Stimulated activated CD4-positive, alpha-beta T cell treated with anti-CD3 and anti-CD28 coated beads, Interleukin-4, amount 100 ng/mL, for 24 hours (primary cell): Measurements from ENCODE around the gene TMEM60.
A peak's percentile ranks its signal among the peaks of the same experiment; 100 is the strongest.
"Not testable (repeated sequence)": the region's sequence is repeated elsewhere in the genome, so short reads cannot be mapped to it uniquely, and the experiment has no call there.

Experiments
- DNase-seq: peaks from one replicate; pipeline ENCODE4 v3.0.0-alpha.2; 2020

TMEM60 gene

GRCh38 chr7:77811516-77812289 is 13.5 kb upstream of the TMEM60 start:
- DNase-seq = no peak

GRCh38 chr7:77808517-77808916 is 10.3 kb upstream of the TMEM60 start:
- DNase-seq = no peak

DNA sequence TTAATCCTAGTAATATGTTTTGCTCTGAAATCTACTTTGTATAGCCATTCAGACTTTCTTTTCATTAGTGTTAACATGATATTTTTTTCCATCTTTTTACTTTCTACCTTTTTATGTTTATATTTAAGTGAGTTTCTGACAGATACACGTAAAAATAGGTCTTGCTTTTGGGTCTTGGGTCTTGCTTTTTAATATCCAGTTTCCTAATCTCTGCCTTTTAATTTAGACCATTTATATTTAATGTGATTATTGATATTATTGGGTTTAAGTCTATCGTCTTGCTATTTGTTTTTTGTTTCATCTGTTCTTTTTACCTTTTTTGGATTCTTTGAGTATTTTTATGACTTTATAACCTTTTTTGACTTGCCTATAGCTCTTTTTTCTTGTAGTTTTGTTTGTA is 8.2 kb upstream of the TMEM60 start:
- DNase-seq = no peak

DNA sequence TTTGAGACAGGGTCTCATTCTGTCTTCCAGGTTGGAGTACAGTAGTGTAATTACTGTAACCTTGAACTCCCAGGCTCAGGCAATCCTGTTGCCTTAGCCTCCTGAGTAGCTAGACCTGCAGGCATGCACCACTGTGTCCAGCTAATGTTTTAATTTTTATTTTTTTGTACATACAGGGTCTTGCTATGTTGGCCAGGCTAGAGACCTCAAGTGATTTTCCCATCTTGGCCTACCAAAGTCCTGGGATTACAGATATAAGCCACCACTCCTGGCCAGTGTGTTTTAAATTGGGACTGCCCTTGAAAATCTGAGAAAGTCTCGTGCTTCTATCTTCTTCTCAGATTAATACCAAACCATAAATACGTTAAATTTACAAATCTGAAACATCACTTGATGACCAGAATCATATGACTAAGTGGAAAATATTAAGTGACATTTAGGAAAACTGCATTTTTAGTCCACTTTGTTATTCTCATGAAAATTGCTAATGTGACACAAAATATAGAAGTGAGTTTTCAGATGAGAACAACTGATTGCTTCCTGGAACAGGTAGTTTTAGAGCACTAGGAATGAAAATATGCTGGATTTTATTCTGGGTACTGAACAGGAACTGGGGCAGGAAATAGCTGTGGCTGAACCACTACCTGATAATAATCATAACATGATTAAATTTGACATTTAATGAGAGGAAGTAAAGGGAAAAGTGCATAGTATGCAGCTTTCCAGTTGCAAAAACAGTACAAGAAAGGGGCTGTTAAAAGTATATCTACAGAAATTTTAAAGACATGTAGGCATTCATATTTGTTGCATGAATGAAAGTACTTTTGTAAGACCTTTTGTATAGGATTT is 4.5 kb upstream of the TMEM60 start:
- DNase-seq = no peak

- no peak for DNase-seq
Measured at GRCh38 chr7:77800730-77801129, 2.5 kb upstream of the TMEM60 start.

- DNase-seq = peak; percentile 21
Measured at GRCh38 chr7:77800158-77800557, 1.9 kb upstream of the TMEM60 start.

GRCh38 chr7:77799078-77799964 is 1.1 kb upstream of the TMEM60 start:
- peak; percentile 18 for DNase-seq

GRCh38 chr7:77797734-77798393 is 370 bp downstream of the TMEM60 start:
- DNase-seq = no peak

- DNase-seq = no peak
Measured at GRCh38 chr7:77796960-77797359, 1.3 kb downstream of the TMEM60 start.

DNA sequence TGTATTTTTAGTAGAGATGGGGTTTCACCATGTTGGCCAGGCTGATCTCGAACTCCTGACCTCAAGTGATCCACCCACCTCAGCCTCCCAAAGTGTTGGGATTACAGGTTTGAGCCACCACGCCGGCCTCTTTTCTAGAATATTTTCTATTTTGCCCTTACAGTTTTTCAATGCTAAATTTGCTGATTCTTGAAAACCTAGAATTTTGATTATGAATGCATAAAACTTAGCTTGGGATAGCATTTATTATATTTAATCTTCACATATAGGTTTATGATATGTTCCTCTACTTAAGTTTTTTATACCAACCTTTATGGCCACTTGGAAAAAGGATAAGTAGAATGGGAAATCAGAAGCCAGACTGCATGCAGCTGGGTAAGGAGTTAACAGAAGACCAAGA is 2.1 kb downstream of the TMEM60 start:
- DNase-seq = no peak

- no peak for DNase-seq
Measured at GRCh38 chr7:77794000-77794399, 4.2 kb downstream of the TMEM60 start.

DNA sequence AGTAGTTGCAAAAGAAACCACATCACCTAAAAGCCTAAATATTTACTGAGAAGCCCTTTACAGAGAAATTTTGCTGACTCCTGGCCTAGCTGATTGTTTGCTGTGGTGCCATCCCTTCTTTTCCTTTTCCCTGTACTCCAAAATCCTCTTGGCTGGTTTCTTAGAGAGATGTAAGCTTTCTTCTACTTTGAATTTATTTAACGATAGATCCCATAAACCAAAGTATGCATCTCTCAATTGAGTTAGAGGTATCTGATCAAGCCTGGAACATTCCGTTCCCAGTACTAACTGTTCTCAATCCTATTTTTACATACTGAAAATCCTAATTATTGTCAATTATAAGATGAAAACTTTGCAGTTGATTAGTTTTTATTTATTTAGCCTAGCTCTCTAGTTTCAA is 6.3 kb downstream of the TMEM60 start:
- DNase-seq = no peak

GRCh38 chr7:77791336-77791735 is 6.9 kb downstream of the TMEM60 start:
- DNase-seq = no peak

DNA sequence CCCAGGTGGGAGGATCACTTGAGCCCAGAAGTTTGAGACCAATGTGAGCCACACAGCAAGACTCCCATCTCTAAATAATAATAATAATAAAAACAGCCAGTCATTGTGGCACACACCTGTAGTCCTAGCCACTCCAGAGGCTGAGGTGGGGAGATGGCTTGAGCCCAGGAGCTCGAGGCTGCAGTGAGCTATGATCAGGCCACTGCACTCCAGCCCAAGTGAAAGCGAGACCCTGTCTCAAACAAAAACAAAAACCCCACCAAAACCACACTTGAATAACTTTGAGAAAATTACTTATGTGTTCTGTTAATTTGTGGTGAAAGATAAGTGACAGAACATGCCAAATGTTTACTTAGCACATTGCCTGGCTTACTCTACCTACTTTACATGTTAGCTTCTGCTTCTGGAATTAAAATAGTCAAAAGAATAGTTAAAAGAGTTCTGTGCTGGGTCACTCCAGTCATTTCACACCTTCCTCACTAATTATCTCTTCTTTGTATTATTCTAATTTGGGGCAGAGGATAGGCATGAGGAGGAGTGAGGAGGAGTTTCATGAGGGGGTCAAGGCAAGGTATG is 9.8 kb downstream of the TMEM60 start:
- no peak for DNase-seq

- DNase-seq = no peak
Measured at GRCh38 chr7:77786741-77787140, 11.5 kb downstream of the TMEM60 start.

GRCh38 chr7:77786018-77786417 is 12.2 kb downstream of the TMEM60 start:
- DNase-seq = no peak

GRCh38 chr7:77784426-77784825 is 13.8 kb downstream of the TMEM60 start:
- DNase-seq = not testable (repeated sequence)

DNA sequence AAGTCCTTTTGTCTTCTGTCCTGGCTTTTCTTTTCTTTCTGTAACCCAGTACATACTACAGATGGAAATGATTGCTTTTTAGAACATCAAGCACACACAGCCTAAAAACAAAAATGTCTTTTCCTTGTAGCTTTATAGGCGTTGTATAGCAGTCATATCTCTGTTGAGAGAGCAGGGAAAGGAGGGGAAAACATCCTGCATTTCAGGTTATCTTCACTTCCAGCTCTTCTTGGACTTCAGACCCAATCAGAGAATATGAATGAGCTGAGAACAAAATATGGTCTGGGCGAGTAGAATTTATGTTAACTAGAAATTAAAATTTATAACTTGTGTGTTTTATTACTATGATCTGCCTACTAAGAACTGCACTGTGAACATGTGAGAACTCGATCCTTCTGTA is 14.7 kb downstream of the TMEM60 start:
- no peak for DNase-seq

DNA sequence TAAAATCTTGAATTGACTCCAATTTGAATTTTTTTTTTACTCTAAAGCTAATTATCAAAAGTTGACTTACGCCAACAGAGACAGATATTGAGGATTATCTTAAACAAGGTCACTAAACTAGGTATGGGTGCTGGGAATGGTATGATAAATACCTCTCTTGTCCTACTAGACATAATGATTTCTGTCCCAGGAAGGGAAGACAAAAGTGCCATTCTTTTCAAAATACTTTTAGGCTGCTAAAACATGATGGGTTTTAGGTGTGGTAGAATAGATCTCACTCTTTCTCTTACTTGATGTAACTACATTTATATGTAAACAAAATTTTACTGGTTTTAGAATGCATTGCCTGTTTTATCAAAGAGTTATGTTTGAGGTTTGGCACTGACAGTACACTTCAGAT is 15.1 kb downstream of the TMEM60 start:
- no peak for DNase-seq

DNA sequence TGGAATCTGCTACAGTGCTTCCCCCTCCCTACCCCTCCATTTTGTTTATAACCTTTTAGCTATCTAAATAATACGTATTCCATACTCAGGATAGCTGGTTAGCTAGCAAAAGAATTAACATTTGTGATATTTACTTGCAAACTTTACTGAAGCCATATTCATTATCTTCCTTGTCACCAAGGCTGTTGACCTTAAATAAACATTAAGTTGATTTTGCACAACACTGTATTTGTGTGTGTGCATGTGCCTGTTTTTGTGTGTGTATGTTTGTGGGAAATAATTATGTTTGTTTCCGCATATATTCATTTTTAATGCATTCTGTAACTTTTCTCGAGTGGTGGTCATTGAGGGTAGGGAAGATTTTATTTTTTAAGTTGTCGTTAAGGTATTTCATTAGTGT is 15.9 kb downstream of the TMEM60 start:
- DNase-seq = no peak

- DNase-seq = no peak
Measured at GRCh38 chr7:77778535-77778934, 19.7 kb downstream of the TMEM60 start.

DNA sequence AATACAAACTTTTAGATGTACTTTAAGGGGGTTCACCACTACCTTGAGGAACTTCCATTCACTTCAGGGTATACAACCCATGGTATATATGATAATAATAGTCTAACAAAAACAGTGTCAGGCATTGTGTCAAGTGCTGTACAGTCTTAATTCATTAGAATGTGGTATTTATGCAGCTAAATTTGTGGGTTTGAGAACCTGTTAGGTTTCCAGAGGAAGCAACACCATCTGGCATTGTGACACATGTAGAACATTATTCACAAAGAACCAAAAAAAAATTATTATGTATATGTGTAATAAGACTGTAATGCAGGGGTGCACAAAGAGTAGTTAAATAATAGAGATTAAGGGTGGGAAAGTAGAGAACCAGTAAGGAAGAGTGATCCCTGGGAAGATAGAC is 26.3 kb downstream of the TMEM60 start:
- no peak for DNase-seq
